ENCODE results near the gene RAB13. TPM values are rescaled to one million over a fixed set of nuclear protein-coding genes. Genes with fewer than 3 reads are reported as not detected.

RAB13 gene
- total and polyA plus RNA-seq, 2 donors (not counting 1 experiment from before 2014, with no cell fraction given), result 0.09 to 9.7 TPM

DNA sequence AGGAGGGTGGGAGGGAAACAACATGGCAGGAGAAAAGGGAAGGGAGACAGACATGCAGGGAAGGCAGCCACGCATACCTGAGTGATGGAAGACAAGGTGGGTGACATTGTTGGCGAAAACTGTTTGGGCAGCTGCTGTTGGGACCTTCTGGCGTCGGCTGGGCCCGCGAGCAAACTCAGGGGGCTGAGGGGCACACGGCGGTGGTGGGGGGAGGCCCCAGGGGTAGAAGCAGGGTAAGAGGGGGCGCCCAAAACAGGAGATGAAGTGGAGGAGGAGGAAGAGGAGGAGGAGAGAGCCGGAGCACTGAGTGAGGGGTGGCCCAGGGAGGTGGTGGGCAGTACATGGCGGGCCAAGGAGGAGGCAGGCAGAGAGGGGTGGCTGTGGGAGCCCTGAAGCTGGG lies 35.0 kb downstream of the RAB13 start:
- H3K27me3 Mint-ChIP-seq, result no peaks in the 10 kb centered on the region
- no peak overlapping the region for H2AFZ ChIP-seq (ENCODE audit: insufficient read depth, low read depth, low read length, poor library complexity, severe bottlenecking)
- no peak overlapping the region for H3K4me3 ChIP-seq (ENCODE audit: control extremely low read depth in 1 of 5, extremely low read depth in 1 of 5, insufficient read depth in 1 of 5, low read depth in 2 of 5, low read length in 4 of 5)
- H3K9me3 Mint-ChIP-seq (ENCODE audit: insufficient read depth), result no peaks in the 10 kb centered on the region
- H3K9me3 ChIP-seq (ENCODE audit: control extremely low read depth in 1 of 3, control insufficient read depth in 2 of 3, insufficient read depth in 1 of 3, low read length in 2 of 3), result no peaks in the 10 kb centered on the region
- H3K36me3 ChIP-seq (replicated peaks in 1 of 2; ENCODE audit: control extremely low read depth in 1 of 2, control insufficient read depth in 1 of 2, extremely low read depth in 1 of 2, insufficient read depth in 2 of 2, low read length in 1 of 2), result peaks cover 2 to 70% of the 10 kb centered on the region in 2 experiments
- no peak overlapping the region for H3K4me3 Mint-ChIP-seq
- H3K4me2 ChIP-seq (replicated peaks; ENCODE audit: low read depth, low read length, poor library complexity, severe bottlenecking), result no peak overlapping the region
- DNase-seq (no peak), ATAC-seq (ENCODE audit: low read depth) (no peak)
- 87% methylated on average over 11 of the region's 11 CpGs for WGBS (ENCODE audit: insufficient coverage)
- CTCF ChIA-PET, result interaction anchor here (1.5 kb wide), 1 partner anchor 35 kb away, joined by 4 read pairs; the partner anchor contains the start of gene RAB13
- peaks cover 63% of the 10 kb centered on the region for H3K79me2 ChIP-seq (ENCODE audit: control insufficient read depth, insufficient read depth, low read length)
- H3K27ac ChIP-seq (ENCODE audit: low read length in 2 of 2), result peak overlapping the region in 1 of 2 donors; percentile 60
- no peaks in the 10 kb centered on the region for H3K27me3 ChIP-seq (replicated peaks in 1 of 4; ENCODE audit: control extremely low read depth in 1 of 4, control insufficient read depth in 3 of 4, insufficient read depth in 4 of 4, low read length in 3 of 4)
- peaks cover 28 to 38% of the 10 kb centered on the region in 2 donors for H3K4me1 ChIP-seq (ENCODE audit: control insufficient read depth in 2 of 2, insufficient read depth in 2 of 2, low read length in 2 of 2)
- intact Hi-C loops (cut with micrococcal nuclease), result no loop called here
- POLR2A ChIA-PET, result no interaction called here
- peaks cover 74% of the 10 kb centered on the region for H4K20me1 ChIP-seq (ENCODE audit: control insufficient read depth, insufficient read depth, low read length, poor library complexity, severe bottlenecking)
- no peak overlapping the region for H3K9ac ChIP-seq (ENCODE audit: low read length)
- peaks cover 52% of the 10 kb centered on the region for H3K4me1 Mint-ChIP-seq
- TF ChIP-seq, protein P1, sequence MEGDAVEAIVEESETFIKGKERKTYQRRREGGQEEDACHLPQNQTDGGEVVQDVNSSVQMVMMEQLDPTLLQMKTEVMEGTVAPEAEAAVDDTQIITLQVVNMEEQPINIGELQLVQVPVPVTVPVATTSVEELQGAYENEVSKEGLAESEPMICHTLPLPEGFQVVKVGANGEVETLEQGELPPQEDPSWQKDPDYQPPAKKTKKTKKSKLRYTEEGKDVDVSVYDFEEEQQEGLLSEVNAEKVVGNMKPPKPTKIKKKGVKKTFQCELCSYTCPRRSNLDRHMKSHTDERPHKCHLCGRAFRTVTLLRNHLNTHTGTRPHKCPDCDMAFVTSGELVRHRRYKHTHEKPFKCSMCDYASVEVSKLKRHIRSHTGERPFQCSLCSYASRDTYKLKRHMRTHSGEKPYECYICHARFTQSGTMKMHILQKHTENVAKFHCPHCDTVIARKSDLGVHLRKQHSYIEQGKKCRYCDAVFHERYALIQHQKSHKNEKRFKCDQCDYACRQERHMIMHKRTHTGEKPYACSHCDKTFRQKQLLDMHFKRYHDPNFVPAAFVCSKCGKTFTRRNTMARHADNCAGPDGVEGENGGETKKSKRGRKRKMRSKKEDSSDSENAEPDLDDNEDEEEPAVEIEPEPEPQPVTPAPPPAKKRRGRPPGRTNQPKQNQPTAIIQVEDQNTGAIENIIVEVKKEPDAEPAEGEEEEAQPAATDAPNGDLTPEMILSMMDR (IDR thresholded peaks at IDR 0.05), result no peak
- TF ChIP-seq EZH2 (IDR thresholded peaks at IDR 0.05; ENCODE audit: borderline replicate concordance, insufficient read depth, low read depth, low read length, poor library complexity, severe bottlenecking), result no peak
- H3K27ac Mint-ChIP-seq, result peak overlapping the region; percentile 10

DNA sequence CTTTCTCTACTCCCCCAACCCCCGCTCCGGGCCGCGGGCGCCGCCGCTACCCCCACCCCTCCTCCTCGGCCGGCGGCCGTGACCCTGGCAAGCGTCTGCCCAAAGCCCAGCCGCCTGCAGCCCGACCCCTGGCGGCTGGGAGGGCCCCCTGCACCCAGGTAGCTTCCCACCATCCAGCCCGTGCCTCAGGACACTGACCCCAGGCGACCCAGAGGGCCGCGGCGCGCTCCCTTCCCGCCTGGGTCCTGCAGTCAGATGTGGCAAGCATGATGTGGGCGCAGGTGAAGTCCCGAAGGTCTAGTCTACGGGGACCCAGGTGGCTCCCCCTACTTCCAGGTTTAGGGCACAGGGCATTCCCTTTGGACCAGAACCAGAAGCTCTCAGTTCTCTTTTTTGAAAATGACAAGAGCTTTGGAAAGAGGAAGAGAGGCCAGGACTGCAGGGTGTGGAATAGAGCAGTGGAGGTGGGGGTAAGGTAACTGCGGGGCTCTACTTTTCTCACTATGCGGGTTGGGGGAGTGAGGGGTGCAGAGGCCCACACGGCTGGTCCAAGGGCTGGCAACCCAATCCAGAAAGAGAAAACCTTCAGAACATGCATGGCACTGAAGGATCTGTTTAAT lies 39.4 kb downstream of the RAB13 start, which contains the start of gene DENND4B:
DENND4B (minus strand) TSS at position 97 of the 620 bp plus-strand sequence. CDS start 2,344 bp downstream, outside the sequence.
- ChIA-PET POLR2A (interaction anchor here (0.5 to 4.4 kb wide), 17 partner anchors 9 to 1961 kb away, joined by 3 to 124 read pairs (median 6); partner anchors contain the start of genes CREB3L4, CRTC2, GATAD2B and JTB), CTCF (interaction anchor here (0.6 to 5.9 kb wide), 25 partner anchors 11 to 381 kb away, joined by 3 to 65 read pairs (median 4); partner anchors contain the start of genes CREB3L4, CRTC2, GATAD2B and JTB)
- peaks cover 36 to 53% of the 10 kb centered on the region in 2 donors for H3K4me1 ChIP-seq (ENCODE audit: control insufficient read depth in 2 of 2, insufficient read depth in 2 of 2, low read length in 2 of 2)
- H3K79me2 ChIP-seq (ENCODE audit: control insufficient read depth, insufficient read depth, low read length), result peaks cover 55% of the 10 kb centered on the region
- DNase-seq (peak; percentile 89), ATAC-seq (ENCODE audit: low read depth) (peak; percentile 54)
- no peak for TF ChIP-seq EZH2 (IDR thresholded peaks at IDR 0.05; ENCODE audit: borderline replicate concordance, insufficient read depth, low read depth, low read length, poor library complexity, severe bottlenecking)
- TF ChIP-seq, protein P1 (IDR thresholded peaks at IDR 0.05), result peak; percentile 87
- intact Hi-C loops (cut with micrococcal nuclease), result loop anchor here (1.0 to 5.0 kb wide), 9 partner anchors 12 to 275 kb away; partner anchors contain the start of genes CREB3L4, CRTC2, INTS3 and RPS27
- H3K9me3 Mint-ChIP-seq (ENCODE audit: insufficient read depth), result no peaks in the 10 kb centered on the region
- peak within 1 kb of the TSS; percentile 89 for H3K4me2 ChIP-seq (replicated peaks; ENCODE audit: low read depth, low read length, poor library complexity, severe bottlenecking)
- H3K36me3 ChIP-seq (replicated peaks in 1 of 2; ENCODE audit: control extremely low read depth in 1 of 2, control insufficient read depth in 1 of 2, extremely low read depth in 1 of 2, insufficient read depth in 2 of 2, low read length in 1 of 2), result peaks cover 8 to 60% of the 10 kb centered on the region in 2 experiments
- no peaks in the 10 kb centered on the region for H3K27me3 Mint-ChIP-seq
- peak within 1 kb of the TSS; percentile 94 for H3K4me3 Mint-ChIP-seq
- peak within 1 kb of the TSS; percentile 96 for H3K27ac Mint-ChIP-seq
- H3K9ac ChIP-seq (ENCODE audit: low read length), result peak within 1 kb of the TSS; percentile 89
- peak within 1 kb of the TSS; percentile 54 to 95 (median 85) for H3K4me3 ChIP-seq (ENCODE audit: control extremely low read depth in 1 of 5, extremely low read depth in 1 of 5, insufficient read depth in 1 of 5, low read depth in 2 of 5, low read length in 4 of 5)
- 7% methylated on average over 28 of the region's 28 CpGs for WGBS (ENCODE audit: insufficient coverage)
- peak within 1 kb of the TSS; percentile 91 to 98 for H3K27ac ChIP-seq (ENCODE audit: low read length in 2 of 2)
- H3K9me3 ChIP-seq (ENCODE audit: control extremely low read depth in 1 of 3, control insufficient read depth in 2 of 3, insufficient read depth in 1 of 3, low read length in 2 of 3), result no peaks in the 10 kb centered on the region
- H2AFZ ChIP-seq (ENCODE audit: insufficient read depth, low read depth, low read length, poor library complexity, severe bottlenecking), result peak within 1 kb of the TSS; percentile 53
- H3K4me1 Mint-ChIP-seq, result peaks cover 56% of the 10 kb centered on the region
- peaks cover 53% of the 10 kb centered on the region for H4K20me1 ChIP-seq (ENCODE audit: control insufficient read depth, insufficient read depth, low read length, poor library complexity, severe bottlenecking)
- no peaks in the 10 kb centered on the region for H3K27me3 ChIP-seq (replicated peaks in 1 of 4; ENCODE audit: control extremely low read depth in 1 of 4, control insufficient read depth in 3 of 4, insufficient read depth in 4 of 4, low read length in 3 of 4)
